IMR-90 (cell line): ENCODE measurements around the gene CRISPLD2. TPM values are rescaled to one million over a fixed set of nuclear protein-coding genes. Genes with fewer than 3 reads are reported as not detected.

ENCODE experiments used
- ATAC-seq: fragments of 200-7000 bp; cut with Tn5 transposase; 2 replicates; pipeline ENCODE4 v1.9.1; 2020; ENCODE audit warnings: low read depth, mild to moderate bottlenecking, moderate library complexity
- BruUV-seq: library from RNA; stranded (reverse); fragments of 400-500 nt; replicated peaks from 2 replicates; lab custom pipeline; 2021; lab: Mats Ljungman, UMichigan
- CTCF ChIA-PET: fragments of 300-600 bp; formaldehyde crosslinking; extraction: SDS; loops from one replicate; lab custom pipeline; 2021; ENCODE audit warnings: antibody characterized with exemption; lab: Yijun Ruan, JAX
- POLR2A ChIA-PET: fragments of 300-600 bp; sonication (Branson Sonifier 250); formaldehyde crosslinking; loops from one replicate; lab custom pipeline; 2022; ENCODE audit warnings: antibody characterized with exemption; ENCODE audit not compliant: unreplicated experiment; lab: Charles Lee
- DNase-seq: peaks from one replicate; pipeline ENCODE4 v3.0.0; 2013
- H2AFZ ChIP-seq: replicated peaks from 2 replicates; pipeline ENCODE3; 2013; ENCODE audit warnings: low read length, mild to moderate bottlenecking; ENCODE audit not compliant: poor library complexity
- H2AK5ac ChIP-seq: 2 replicates; pipeline ENCODE4 v1.6.1; 2013; ENCODE audit warnings: low read depth, low read length, inconsistent platforms
- H2AK9ac ChIP-seq: replicated peaks from 2 replicates; pipeline ENCODE3; 2013; ENCODE audit warnings: mild to moderate bottlenecking, low read depth, low read length, moderate library complexity; ENCODE audit not compliant: poor library complexity
- H2BK120ac ChIP-seq: 2 replicates; pipeline ENCODE4 v1.6.1; 2013; ENCODE audit warnings: low read depth, low read length, inconsistent platforms
- H2BK15ac ChIP-seq: 3 replicates; pipeline ENCODE4 v1.6.1; 2013; ENCODE audit warnings: low read depth, low read length, inconsistent platforms
- H2BK20ac ChIP-seq: 2 replicates; pipeline ENCODE4 v1.6.1; 2013; ENCODE audit warnings: low read depth, mild to moderate bottlenecking, inconsistent platforms, low read length, moderate library complexity
- H2BK5ac ChIP-seq: 2 replicates; pipeline ENCODE4 v1.6.1; 2013; ENCODE audit warnings: mild to moderate bottlenecking, low read depth, low read length, inconsistent platforms; ENCODE audit not compliant: poor library complexity, severe bottlenecking
- H3K14ac ChIP-seq: replicated peaks from 2 replicates; pipeline ENCODE4 v1.6.1; 2013; ENCODE audit warnings: low read depth, low read length, inconsistent platforms
- H3K18ac ChIP-seq: 2 replicates; pipeline ENCODE4 v1.6.1; 2013; ENCODE audit warnings: low read depth, low read length, control low read depth
- H3K23ac ChIP-seq: 2 replicates; pipeline ENCODE4 v1.6.1; 2013; ENCODE audit warnings: low read depth, low read length, inconsistent platforms
- H3K27ac ChIP-seq: 2 replicates; pipeline ENCODE4 v1.5.1; 2013; ENCODE audit warnings: mild to moderate bottlenecking, control low read depth, low read length; ENCODE audit not compliant: insufficient read depth
- H3K27me3 ChIP-seq: 2 replicates; pipeline ENCODE4 v1.6.1; 2013; ENCODE audit warnings: low read length; ENCODE audit not compliant: control insufficient read depth, insufficient read depth
- H3K36me3 ChIP-seq: 2 replicates; pipeline ENCODE4 v1.6.1; 2013; ENCODE audit warnings: low read length, mixed read lengths; ENCODE audit not compliant: control insufficient read depth, insufficient read depth
- H3K4ac ChIP-seq: 2 replicates; pipeline ENCODE4 v1.6.1; 2013; ENCODE audit warnings: low read depth, low read length, inconsistent platforms
- H3K4me1 ChIP-seq: 2 replicates; pipeline ENCODE4 v1.6.1; 2013; ENCODE audit warnings: low read length, mixed read lengths; ENCODE audit not compliant: control insufficient read depth, insufficient read depth
- H3K4me2 ChIP-seq: 2 replicates; pipeline ENCODE4 v1.6.1; 2013; ENCODE audit warnings: low read depth, mild to moderate bottlenecking, control low read depth, low read length, moderate library complexity
- H3K4me3 ChIP-seq: 2 replicates; pipeline ENCODE4 v1.5.1; 2013; ENCODE audit warnings: low read depth, mild to moderate bottlenecking, control low read depth, low read length, moderate library complexity; ENCODE audit not compliant: insufficient read depth
- H3K56ac ChIP-seq: 2 replicates; pipeline ENCODE4 v1.6.1; 2013; ENCODE audit warnings: low read length, inconsistent platforms; ENCODE audit not compliant: insufficient read depth; ENCODE audit errors: extremely low read depth
- H3K79me1 ChIP-seq, 2 experiments: 2 replicates each; pipeline ENCODE4 v1.6.1; 2013; ENCODE audit warnings: low read length in 2 of 2, inconsistent platforms in 1 of 2, low read depth in 1 of 2
- H3K9ac ChIP-seq: 2 replicates; pipeline ENCODE4 v1.6.1; 2013; ENCODE audit warnings: low read depth, low read length, control low read depth
- H3K9me1 ChIP-seq: 2 replicates; pipeline ENCODE4 v1.6.1; 2013; ENCODE audit warnings: low read length, inconsistent platforms; ENCODE audit not compliant: insufficient read depth
- H3K9me3 ChIP-seq: 2 replicates; pipeline ENCODE4 v1.6.1; 2013; ENCODE audit warnings: low read length; ENCODE audit not compliant: control insufficient read depth, insufficient read depth
- H4K20me1 ChIP-seq: 2 replicates; pipeline ENCODE4 v1.6.1; 2013; ENCODE audit warnings: low read length, inconsistent platforms; ENCODE audit not compliant: insufficient read depth
- H4K5ac ChIP-seq: 2 replicates; pipeline ENCODE4 v1.6.1; 2013; ENCODE audit warnings: mild to moderate bottlenecking, low read depth, low read length, control low read depth
- H4K8ac ChIP-seq, 2 experiments: 2 replicates each; pipeline ENCODE4 v1.6.1; 2013; ENCODE audit warnings: low read depth in 2 of 2, low read length in 2 of 2, control low read depth in 1 of 2, inconsistent platforms in 1 of 2
- H4K91ac ChIP-seq: 2 replicates; pipeline ENCODE4 v1.6.1; 2013; ENCODE audit warnings: low read depth, low read length, inconsistent platforms; ENCODE audit not compliant: insufficient read depth
- BHLHE40 ChIP-seq: fragments of 150-350 bp; IDR thresholded peaks from 2 replicates; pipeline ENCODE4 v1.6.1; 2016; ENCODE audit warnings: mild to moderate bottlenecking, low read depth, low read length
- CEBPB ChIP-seq: IDR thresholded peaks from 2 replicates; pipeline ENCODE4 v1.6.1; 2012; ENCODE audit warnings: low read depth, low read length, improper control_type of control experiment
- CHD1 ChIP-seq: IDR thresholded peaks from 2 replicates; pipeline ENCODE4 v1.6.1; 2012; ENCODE audit warnings: low read depth, low read length, improper control_type of control experiment
- FOS ChIP-seq: fragments of 150-350 bp; IDR thresholded peaks from 2 replicates; pipeline ENCODE4 v1.6.1; 2016; ENCODE audit warnings: low read depth, low read length
- MAFK ChIP-seq: IDR thresholded peaks from 2 replicates; pipeline ENCODE4 v1.6.1; 2012; ENCODE audit warnings: low read depth, low read length, improper control_type of control experiment
- NFE2L2 ChIP-seq: fragments of 150-350 bp; IDR thresholded peaks from 2 replicates; pipeline ENCODE4 v1.6.1; 2016; ENCODE audit warnings: low read depth, mild to moderate bottlenecking, low read length
- POLR2A ChIP-seq: IDR thresholded peaks from 2 replicates; pipeline ENCODE4 v1.6.1; 2012; ENCODE audit warnings: mild to moderate bottlenecking, low read depth, low read length
- RAD21 ChIP-seq: IDR thresholded peaks from 2 replicates; pipeline ENCODE4 v1.6.1; 2012; ENCODE audit warnings: low read length, improper control_type of control experiment
- RCOR1 ChIP-seq: IDR thresholded peaks from 2 replicates; pipeline ENCODE4 v1.6.1; 2012; ENCODE audit warnings: mild to moderate bottlenecking, low read length, improper control_type of control experiment; ENCODE audit not compliant: insufficient replicate concordance
- RFX5 ChIP-seq: IDR thresholded peaks from 2 replicates; pipeline ENCODE4 v1.8.0; 2012; ENCODE audit warnings: low read depth, mild to moderate bottlenecking, low read length, moderate library complexity
- SMC3 ChIP-seq: fragments of 150-350 bp; IDR thresholded peaks from 2 replicates; pipeline ENCODE4 v1.6.1; 2016; ENCODE audit warnings: low read depth, mild to moderate bottlenecking, antibody characterized with exemption, low read length, moderate library complexity
- USF2 ChIP-seq: fragments of 150-350 bp; IDR thresholded peaks from 2 replicates; pipeline ENCODE4 v1.6.1; 2017; ENCODE audit warnings: mild to moderate bottlenecking, antibody characterized with exemption, low read length, low read depth
- WGBS, 2 experiments: methylation state at CpG; one replicate each; pipeline versions ENCODE4 v1.1.5 to v1.1.7; 2013; ENCODE audit warnings: missing lambda C conversion rate in 2 of 2; ENCODE audit not compliant: insufficient read length in 1 of 2; ENCODE audit errors: extremely low coverage in 2 of 2; 5-methylcytosine and 5-hydroxymethylcytosine counted together
- dilution Hi-C: fragments of 300-500 bp; cut with HindIII; formaldehyde crosslinking; loops from one replicate; pipeline ENCODE4 v1.14.3; 2018; ENCODE audit warnings: low sequenced_read_pairs; ENCODE audit not compliant: unreplicated experiment
- in situ Hi-C: fragments of 300-500 bp; cut with MboI; formaldehyde crosslinking; loops from 3 replicates; pipeline ENCODE4 v1.14.3; 2019; ENCODE audit warnings: low sequenced_read_pairs, inconsistent platforms, mixed read lengths
- intact Hi-C: fragments of 100-400 bp; cut with micrococcal nuclease; formaldehyde crosslinking; loops from 2 replicates; pipeline ENCODE4 v1.10.0; 2022
- polyA plus RNA-seq, 3 experiments: library from polyadenylated mRNA; depleted of rRNA; stranded (reverse); fragments of >200 nt; gene quantifications; 2 replicates each; pipeline ENCODE4 v1.2.3, GENCODE V29; 2012; ENCODE audit warnings: low replicate concordance in 1 of 3
- total RNA-seq: library from RNA; depleted of rRNA; stranded (reverse); fragments of >200 nt; gene quantifications from 2 replicates; pipeline ENCODE4 v1.2.3, GENCODE V29; 2012

The CRISPLD2 gene
- total and polyA plus RNA-seq, 2 of the 4 experiments (the other 2 are of a cell fraction): 23.1 to 37.5 TPM

GRCh38 chr16:84867696-84868095 is 47.9 kb downstream of the CRISPLD2 start:
- Histone ChIP-seq H3K9me3 (no peaks in the 10 kb centered on the region), H4K8ac (no peak overlapping the region), H4K20me1 (no peaks in the 10 kb centered on the region), H4K91ac (no peak overlapping the region), H3K9ac (no peak overlapping the region), H3K36me3 (peaks cover 58% of the 10 kb centered on the region), H2BK120ac (no peak overlapping the region), H2BK20ac (no peak overlapping the region), H4K5ac (no peak overlapping the region), H3K27ac (no peak overlapping the region), H3K56ac (no peak overlapping the region), H2AK9ac (no peak overlapping the region), H2AFZ (no peak overlapping the region), H2BK15ac (no peak overlapping the region), H3K27me3 (no peaks in the 10 kb centered on the region), H3K4ac (no peak overlapping the region), H3K4me1 (no peaks in the 10 kb centered on the region), H3K14ac (no peak overlapping the region), H3K79me1 (no peaks in the 10 kb centered on the region; a peak in 1 of 4 replicates), H3K23ac (no peak overlapping the region), H3K4me3 (no peak overlapping the region), H2AK5ac (no peak overlapping the region), H3K18ac (no peak overlapping the region), H3K9me1 (peaks cover 6% of the 10 kb centered on the region; the same call in 1 of the 2 replicates), H2BK5ac (no peak overlapping the region), H3K4me2 (no peak overlapping the region)
- dilution Hi-C loops (no loop called here), in situ Hi-C loops (no loop called here), intact Hi-C loops (no loop called here)
- DNase-seq (no peak), ATAC-seq (no peak)
- CTCF ChIA-PET: no interaction called here
- POLR2A ChIA-PET: no interaction called here
- BruUV-seq: no TSS peak
- WGBS, 2 experiments: 60% methylated on average over 2 of the region's 9 CpGs; no CpG with 5 or more reads in 1 of the 2 experiments
- no peak for TF ChIP-seq NFE2L2
- TF ChIP-seq CHD1: no peak
- no peak for TF ChIP-seq SMC3
- no peak for TF ChIP-seq RFX5
- no peak for TF ChIP-seq RCOR1
- TF ChIP-seq BHLHE40: no peak
- no peak for TF ChIP-seq FOS
- TF ChIP-seq USF2: no peak
- TF ChIP-seq CEBPB: no peak
- TF ChIP-seq MAFK: no peak
- TF ChIP-seq POLR2A: no peak
- no peak for TF ChIP-seq RAD21
